Effector memory CD8-positive, alpha-beta T cell (primary cell): Measurements from ENCODE around the gene AKIRIN2.
A peak's percentile ranks its signal among the peaks of the same experiment; 100 is the strongest.
"Not testable (repeated sequence)": the region's sequence is repeated elsewhere in the genome, so short reads cannot be mapped to it uniquely, and the experiment has no call there.

ENCODE experiments used
- ATAC-seq: fragments of 150-1000 bp; cut with Tn5 transposase; replicated peaks from 2 replicates; pipeline ENCODE4 v1.10.0; 2021; ENCODE audit warnings: mild to moderate bottlenecking, moderate library complexity
- DNase-seq, 3 experiments: peaks; one replicate each; pipeline ENCODE4 v3.0.0; 2021
- H3K27ac Mint-ChIP-seq, 2 donors: one replicate each; pipeline ENCODE4 v1.8.0; 2022; ENCODE audit warnings: mild to moderate bottlenecking in 2 of 2, mixed read lengths in 2 of 2, moderate library complexity in 2 of 2
- H3K27me3 Mint-ChIP-seq, 2 donors: one replicate each; pipeline ENCODE4 v1.8.0; 2022; ENCODE audit warnings: mixed read lengths in 2 of 2
- H3K36me3 Mint-ChIP-seq: one replicate; pipeline ENCODE4 v1.8.0; 2022; ENCODE audit warnings: mild to moderate bottlenecking, moderate library complexity, mixed read lengths; ENCODE audit not compliant: insufficient read depth
- H3K4me1 Mint-ChIP-seq, 2 donors: one replicate each; pipeline ENCODE4 v1.8.0; 2022; ENCODE audit warnings: low read depth in 2 of 2, mixed read lengths in 2 of 2
- H3K4me3 Mint-ChIP-seq, 2 donors: one replicate each; pipeline ENCODE4 v1.8.0; 2022; ENCODE audit warnings: mild to moderate bottlenecking in 2 of 2, mixed read lengths in 2 of 2, moderate library complexity in 2 of 2
- H3K9me3 Mint-ChIP-seq, 2 donors: one replicate each; pipeline ENCODE4 v1.8.0; 2022; ENCODE audit warnings: mixed read lengths in 2 of 2

AKIRIN2 gene

DNA sequence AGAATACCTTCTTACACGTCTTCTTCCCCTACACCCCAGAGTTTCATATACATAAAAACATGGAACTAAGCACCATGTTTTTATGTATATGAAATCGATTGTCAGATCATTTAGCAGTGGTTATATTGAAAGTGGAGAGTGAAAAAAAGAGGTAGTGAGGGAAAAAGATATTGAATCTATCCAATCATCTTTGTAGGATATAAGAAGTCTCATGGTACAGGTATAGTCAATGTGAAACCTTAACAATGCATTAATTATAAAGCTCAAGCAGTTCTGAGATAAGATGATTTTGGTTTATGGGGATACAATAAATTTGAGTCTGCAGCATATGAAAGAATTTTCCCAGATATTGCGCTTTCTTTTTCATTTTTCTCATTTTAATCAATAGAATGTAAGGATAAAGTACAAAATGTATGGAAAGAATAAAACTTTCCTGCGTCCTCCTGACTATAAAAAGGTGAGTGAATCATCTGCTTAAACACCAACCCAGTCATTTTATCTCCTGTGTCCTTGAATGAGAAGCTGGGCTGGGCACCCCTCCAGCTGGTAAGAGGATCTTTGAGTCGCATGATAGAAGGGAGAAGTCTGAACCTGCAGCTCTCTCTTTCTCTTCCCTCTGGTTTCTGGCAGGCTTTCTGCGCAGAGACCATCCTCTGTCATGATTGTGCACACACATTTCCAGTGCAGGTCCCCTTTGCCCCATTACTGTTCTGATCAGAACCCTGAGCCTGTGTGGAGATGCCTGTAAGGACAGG, 28.1 kb upstream of the AKIRIN2 start:
- Mint-ChIP-seq H3K27me3 (no peaks in the 10 kb centered on the region), H3K4me3 (no peak overlapping the region), H3K27ac (no peak overlapping the region), H3K36me3 (peaks cover 3% of the 10 kb centered on the region), H3K9me3 (no peaks in the 10 kb centered on the region), H3K4me1 (peaks cover 11 to 14% of the 10 kb centered on the region in 2 donors)
- no peak for ATAC-seq
- DNase-seq = no peak

DNA sequence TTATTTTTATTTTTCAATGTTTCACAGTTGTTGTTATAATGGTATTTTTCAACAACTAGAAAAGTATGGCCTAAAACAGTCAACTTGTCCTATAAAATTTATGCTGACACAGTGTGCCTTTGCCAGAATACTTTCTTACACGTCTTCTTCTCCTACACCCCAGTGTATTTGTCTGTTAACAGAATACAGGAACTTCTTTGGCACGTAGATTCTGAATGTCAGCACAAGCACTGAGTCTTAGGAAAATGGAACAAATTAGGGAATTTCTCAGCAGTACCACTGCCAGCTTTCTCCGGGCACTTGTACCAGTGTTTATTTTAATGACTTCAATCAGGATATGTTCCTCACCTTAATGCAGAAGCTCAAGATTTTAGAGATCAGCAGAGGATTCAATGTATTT, 26.7 kb upstream of the AKIRIN2 start:
- ATAC-seq = no peak
- Mint-ChIP-seq H3K27ac (no peak overlapping the region), H3K27me3 (no peaks in the 10 kb centered on the region), H3K4me3 (no peak overlapping the region), H3K9me3 (no peaks in the 10 kb centered on the region), H3K4me1 (peaks cover 15 to 18% of the 10 kb centered on the region in 2 donors), H3K36me3 (peaks cover 3% of the 10 kb centered on the region)
- DNase-seq = no peak

DNA sequence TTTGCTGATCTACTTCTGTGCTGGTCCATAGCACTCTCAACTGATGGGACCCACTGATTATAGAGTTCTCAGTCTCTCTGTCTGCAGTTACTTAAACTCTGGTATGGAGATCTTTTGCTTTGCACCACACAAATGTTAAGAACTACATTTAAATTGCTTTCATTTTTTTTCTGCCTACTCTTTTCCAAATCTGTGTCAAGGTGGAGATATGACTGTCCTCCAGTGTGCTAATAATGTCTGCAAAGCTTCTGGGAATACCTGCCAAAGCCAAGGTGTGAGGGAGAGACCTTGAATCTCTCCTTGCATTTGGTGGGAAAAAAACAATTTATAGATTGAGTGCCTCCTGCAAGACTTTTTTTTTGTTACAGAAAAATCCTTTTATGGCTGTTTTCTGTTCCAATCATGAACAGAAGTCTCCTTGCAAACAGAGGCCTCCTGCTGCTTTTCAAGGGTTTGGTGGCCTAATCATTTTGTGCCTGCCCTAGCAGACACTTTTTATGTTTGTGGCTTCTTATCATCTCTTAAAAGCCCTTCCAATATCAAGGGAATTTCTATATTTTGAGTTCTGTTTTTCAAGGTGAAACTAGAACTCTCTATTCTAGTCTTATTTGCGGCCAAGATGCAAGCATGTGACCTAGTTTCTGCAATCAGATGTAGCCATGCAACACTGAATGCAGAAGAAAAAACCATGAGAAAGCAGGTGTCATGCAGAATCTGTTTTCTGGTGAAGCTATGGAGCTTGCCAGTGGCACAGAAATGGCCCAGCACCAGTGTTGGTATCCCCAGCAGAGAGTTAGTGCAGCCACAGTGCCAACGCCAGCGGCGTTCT, 23.2 kb upstream of the AKIRIN2 start:
- DNase-seq (no peak), ATAC-seq (peak; percentile 64)
- peak overlapping the region in 1 of 2 donors; percentile 23 for H3K27ac Mint-ChIP-seq
- H3K36me3 Mint-ChIP-seq = peaks cover 3% of the 10 kb centered on the region
- peak overlapping the region; percentile 12 for H3K4me3 Mint-ChIP-seq
- peaks cover 17 to 19% of the 10 kb centered on the region in 2 donors for H3K4me1 Mint-ChIP-seq
- no peaks in the 10 kb centered on the region for H3K9me3 Mint-ChIP-seq
- H3K27me3 Mint-ChIP-seq = no peaks in the 10 kb centered on the region

DNA sequence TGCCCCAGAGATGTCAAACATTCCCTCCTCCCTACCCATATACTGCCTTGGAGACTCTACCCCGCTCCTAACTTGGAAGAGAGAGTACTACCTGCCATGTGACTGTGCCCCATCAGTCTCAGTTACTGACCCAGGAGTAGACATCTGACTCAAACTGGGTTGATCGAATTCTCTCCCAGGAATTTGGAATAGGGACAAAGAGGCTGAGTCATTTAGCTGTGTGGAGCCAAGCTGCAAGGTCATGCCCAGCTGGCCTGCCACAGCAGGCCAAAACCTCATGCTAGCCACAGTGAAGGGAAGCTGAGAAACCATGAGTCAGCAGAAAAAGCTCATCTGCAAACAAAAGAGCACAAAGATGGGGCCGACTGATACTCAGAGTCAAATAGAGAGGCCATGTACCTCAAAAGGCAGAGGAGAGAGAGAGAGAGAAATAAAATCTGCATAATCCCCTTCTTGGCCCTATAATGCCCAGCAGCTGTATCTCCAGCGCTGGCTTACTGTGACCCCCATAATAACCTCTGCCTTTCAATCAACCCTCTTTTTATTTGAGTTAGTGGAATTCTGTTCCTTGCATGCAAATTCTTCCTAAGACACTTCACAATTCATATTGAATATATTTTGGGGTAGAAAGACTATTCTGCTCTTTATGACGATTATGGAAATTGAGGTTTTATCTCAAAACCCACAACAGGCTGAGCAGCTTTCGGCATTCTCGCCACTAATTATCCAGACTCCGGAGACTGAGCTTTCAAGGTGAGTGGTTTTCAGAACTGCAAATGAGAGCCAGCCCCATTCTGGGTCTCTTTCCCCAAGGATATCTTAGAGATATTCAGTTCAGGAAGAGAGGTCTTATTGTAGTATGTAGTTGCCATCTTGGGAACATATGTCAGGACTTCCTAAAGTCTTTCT, 21.4 kb upstream of the AKIRIN2 start:
- Mint-ChIP-seq H3K4me1 (peaks cover 25 to 28% of the 10 kb centered on the region in 2 donors), H3K27ac (peak overlapping the region in 1 of 2 donors; percentile 22), H3K9me3 (no peaks in the 10 kb centered on the region), H3K4me3 (peak overlapping the region in 1 of 2 donors; percentile 14), H3K36me3 (peaks cover 1% of the 10 kb centered on the region), H3K27me3 (no peaks in the 10 kb centered on the region)
- no peak for ATAC-seq
- DNase-seq = no peak

DNA sequence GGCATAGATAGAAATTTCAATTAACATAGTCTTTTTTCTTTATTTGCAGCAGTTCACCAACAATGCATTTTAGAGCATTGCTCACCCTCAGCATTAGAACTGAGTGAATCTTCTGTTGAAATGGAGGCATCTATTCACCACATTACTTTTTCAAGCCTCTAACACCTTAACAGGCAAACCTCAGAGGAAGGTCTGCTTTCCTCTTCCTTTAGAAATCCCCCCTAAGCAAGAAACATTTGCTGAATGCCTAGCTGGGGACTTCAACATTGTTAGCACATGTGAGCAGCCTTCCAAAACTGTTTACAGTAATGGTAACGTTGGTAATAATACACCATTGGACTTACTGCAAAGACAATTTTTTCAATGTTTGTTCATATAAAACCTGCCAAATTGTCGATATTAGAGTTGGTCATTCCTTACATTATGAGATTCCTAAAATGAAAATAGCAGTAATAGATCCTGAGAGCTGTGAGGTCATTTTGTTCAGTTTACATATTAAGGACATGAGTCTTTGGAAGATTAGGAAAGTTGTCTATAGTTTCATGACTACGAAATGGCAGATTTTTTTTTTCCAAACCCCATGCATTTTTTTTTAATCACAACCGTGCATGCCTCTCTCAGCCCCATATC, 20.6 kb upstream of the AKIRIN2 start:
- H3K4me1 Mint-ChIP-seq = peaks cover 28 to 31% of the 10 kb centered on the region in 2 donors
- no peaks in the 10 kb centered on the region for H3K9me3 Mint-ChIP-seq
- no peaks in the 10 kb centered on the region for H3K36me3 Mint-ChIP-seq
- H3K27me3 Mint-ChIP-seq = no peaks in the 10 kb centered on the region
- DNase-seq = no peak
- H3K4me3 Mint-ChIP-seq = peak overlapping the region in 1 of 2 donors; percentile 14
- peak overlapping the region; percentile 19 to 22 for H3K27ac Mint-ChIP-seq
- peak; percentile 36 for ATAC-seq

DNA sequence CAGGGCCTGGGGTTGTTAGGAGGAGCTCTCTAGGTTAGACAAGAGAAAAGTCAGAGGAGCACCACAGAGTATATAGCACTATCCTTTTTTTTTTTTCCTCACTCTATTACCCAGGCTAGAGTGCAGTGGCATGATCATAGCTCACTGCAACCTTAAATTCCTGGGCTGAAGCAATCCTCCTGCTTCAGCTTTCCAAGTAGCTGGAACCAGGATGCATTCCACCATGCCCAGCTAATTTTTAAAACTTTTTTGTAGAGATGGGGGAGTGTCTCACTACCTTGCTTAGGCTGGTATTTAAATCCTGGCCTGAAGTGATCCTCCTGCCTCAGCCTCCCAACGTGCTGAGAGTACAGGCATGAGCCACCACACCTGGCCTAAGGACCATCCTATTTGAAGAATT, 19.3 kb upstream of the AKIRIN2 start:
- no peak for DNase-seq
- Mint-ChIP-seq H3K27ac (no peak overlapping the region), H3K4me3 (no peak overlapping the region), H3K36me3 (no peaks in the 10 kb centered on the region), H3K4me1 (peaks cover 28 to 31% of the 10 kb centered on the region in 2 donors), H3K27me3 (no peaks in the 10 kb centered on the region), H3K9me3 (no peaks in the 10 kb centered on the region)
- no peak for ATAC-seq

DNA sequence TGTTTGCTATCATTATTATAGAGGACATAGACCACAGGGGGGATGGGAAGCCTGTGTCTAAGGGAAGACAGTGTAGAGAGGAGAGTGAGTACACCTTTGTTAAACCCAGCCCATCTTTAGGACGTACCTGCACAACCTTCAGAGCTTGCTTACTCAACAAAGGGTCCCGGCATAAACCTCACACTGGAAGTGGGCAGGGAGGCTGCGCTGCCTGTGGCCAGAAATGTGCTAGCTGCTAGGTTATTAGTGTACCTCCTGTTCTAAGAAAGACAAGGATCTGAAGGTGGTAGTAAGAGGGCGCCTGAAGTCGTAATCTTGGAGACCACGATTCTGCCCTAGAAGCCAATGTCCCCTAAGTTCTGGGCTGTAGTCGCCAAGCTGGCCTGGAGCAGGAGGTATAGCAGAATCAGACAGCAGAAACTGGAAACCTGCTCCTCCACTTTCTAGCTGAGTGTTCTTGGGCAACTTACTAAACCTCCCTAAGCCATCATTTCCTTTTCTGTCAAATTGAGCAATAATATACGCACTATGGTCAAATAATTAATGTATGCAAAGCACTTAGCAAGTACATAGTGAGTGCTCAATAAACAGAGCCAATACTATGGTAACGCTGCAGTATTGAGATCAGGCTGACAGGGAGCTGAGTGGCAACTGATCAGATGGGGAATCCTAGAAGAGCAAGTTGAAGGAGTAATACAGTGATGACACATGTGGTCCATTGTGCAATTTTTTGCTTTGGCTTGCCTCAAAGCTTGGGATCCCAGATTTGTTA, 16.8 kb upstream of the AKIRIN2 start:
- H3K36me3 Mint-ChIP-seq = no peaks in the 10 kb centered on the region
- DNase-seq (no peak), ATAC-seq (peak; percentile 72)
- H3K4me3 Mint-ChIP-seq = peak overlapping the region; percentile 32 to 54
- no peaks in the 10 kb centered on the region for H3K9me3 Mint-ChIP-seq
- peak overlapping the region; percentile 66 to 89 for H3K27ac Mint-ChIP-seq
- H3K27me3 Mint-ChIP-seq = no peaks in the 10 kb centered on the region
- H3K4me1 Mint-ChIP-seq = peaks cover 25 to 28% of the 10 kb centered on the region in 2 donors

DNA sequence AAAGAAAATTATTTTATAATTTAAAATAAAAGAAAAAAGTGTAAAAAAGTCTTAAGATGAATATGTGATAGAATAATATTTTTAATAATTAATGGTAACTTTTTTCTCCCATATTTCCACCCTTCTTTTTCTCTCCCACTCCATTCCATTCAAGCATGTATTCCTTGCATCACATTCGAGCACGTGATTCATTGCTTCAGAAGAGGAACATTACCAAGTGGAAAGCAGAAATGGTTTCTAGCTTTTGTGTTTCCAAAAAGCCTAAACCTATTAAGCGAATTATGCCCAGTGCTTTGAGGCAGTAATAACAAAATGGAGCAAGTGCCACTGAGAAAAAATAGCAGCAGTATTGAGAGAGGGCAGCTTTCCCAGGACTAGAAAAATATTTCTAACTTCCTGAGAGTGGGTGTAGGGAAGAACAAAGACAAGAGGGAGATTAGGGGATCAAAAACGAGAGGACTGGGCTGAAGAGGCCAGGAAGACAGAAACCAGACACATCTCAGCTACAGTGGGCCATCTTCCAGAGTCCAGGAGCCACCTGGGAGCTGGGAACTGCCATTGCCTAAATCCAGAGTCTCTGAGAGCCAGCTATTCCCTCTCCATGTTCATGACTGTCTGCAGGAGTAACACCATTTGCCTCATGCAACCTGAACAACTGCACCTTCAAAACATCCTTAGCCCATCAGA, 15.0 kb upstream of the AKIRIN2 start:
- Mint-ChIP-seq H3K36me3 (no peaks in the 10 kb centered on the region), H3K27ac (no peak overlapping the region), H3K4me1 (peaks cover 15 to 19% of the 10 kb centered on the region in 2 donors), H3K4me3 (no peak overlapping the region), H3K9me3 (no peaks in the 10 kb centered on the region), H3K27me3 (no peaks in the 10 kb centered on the region)
- ATAC-seq = no peak
- DNase-seq = no peak

DNA sequence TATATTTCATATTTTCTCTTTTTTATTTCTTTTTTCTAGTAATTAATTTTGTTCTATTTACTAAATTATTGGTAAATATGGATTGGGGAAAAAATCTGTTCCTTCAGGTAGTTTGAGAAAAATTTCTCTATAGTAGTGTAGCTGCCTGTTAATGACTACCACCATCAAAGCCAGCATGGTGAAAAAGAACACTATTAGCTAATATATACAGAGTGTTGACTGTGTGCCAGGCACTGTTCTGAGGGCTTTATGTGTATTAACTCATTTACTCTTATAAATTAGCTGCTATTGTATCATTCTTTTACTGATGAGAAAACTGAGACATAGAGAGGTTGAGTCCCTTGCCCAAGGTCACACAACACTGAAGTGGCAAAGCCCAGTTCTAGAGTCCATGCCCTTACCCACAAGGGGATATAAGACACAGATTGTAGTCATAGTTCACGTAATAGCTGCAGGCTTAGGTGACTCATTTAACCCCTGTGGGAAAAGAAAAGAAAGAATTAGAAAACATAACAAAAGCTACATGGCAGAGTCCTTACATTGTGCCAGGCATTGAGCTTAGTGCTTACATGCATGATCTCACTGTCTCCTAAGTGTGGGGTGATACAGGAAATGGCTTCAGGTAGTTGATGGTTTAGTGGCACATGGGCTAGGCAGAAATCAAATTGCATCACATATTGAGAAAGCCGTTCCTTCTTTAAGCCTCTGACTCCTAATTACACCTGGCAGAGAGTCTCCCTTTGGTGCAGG, 12.2 kb upstream of the AKIRIN2 start:
- Mint-ChIP-seq H3K4me3 (no peak overlapping the region), H3K27me3 (no peaks in the 10 kb centered on the region), H3K27ac (peak overlapping the region in 1 of 2 donors; percentile 44), H3K36me3 (no peaks in the 10 kb centered on the region), H3K9me3 (no peaks in the 10 kb centered on the region), H3K4me1 (peaks cover 15 to 16% of the 10 kb centered on the region in 2 donors)
- DNase-seq (no peak), ATAC-seq (peak; percentile 42)

DNA sequence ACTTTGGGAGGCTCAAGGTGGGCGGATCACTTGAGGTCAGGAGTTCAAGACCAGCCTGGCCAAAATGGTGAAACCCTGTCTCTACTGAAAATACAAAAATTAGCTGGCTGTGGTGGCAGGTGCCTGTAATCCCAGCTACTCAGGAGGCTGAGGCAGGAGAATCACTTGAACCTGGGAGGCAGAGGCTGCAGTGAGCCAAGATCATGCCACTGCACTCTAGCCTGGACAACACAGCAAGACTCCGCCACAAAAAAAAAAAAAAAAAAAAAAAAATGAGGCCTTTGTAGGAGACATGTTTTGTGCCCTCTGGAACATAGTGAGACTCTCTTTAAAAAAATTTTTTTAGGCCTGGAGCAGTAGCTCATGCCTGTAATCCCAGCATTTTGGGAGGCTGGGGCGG, 10.7 kb upstream of the AKIRIN2 start:
- not testable (repeated sequence) for H3K9me3 Mint-ChIP-seq, H3K36me3 Mint-ChIP-seq, H3K4me1 Mint-ChIP-seq, DNase-seq, H3K4me3 Mint-ChIP-seq, ATAC-seq, H3K27ac Mint-ChIP-seq, H3K27me3 Mint-ChIP-seq

DNA sequence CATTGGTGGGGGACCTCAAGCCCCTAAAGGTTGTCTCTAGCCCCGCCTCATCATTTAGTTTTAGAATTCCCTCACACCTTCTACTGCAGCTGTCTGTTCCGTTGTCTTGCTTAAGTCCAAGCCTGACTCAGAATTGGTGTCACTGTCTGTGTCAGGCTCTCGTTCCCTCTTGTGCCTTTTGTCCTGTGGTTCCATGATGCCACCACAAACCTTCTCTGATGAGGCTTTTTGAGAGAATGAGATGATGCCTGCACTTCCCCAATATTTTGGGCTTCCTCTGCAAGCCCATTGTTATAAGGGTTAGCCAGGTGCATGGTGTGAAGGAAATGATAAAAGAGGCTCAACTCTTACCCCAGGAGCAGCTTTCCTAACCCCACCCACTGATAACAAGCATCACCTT, 8.1 kb upstream of the AKIRIN2 start:
- Mint-ChIP-seq H3K9me3 (no peaks in the 10 kb centered on the region), H3K27me3 (no peaks in the 10 kb centered on the region), H3K36me3 (peaks cover 3% of the 10 kb centered on the region), H3K4me1 (peaks cover 6 to 7% of the 10 kb centered on the region in 2 donors), H3K4me3 (no peak overlapping the region), H3K27ac (no peak overlapping the region)
- DNase-seq (no peak), ATAC-seq (no peak)
